ENCODE data around the gene KRTAP10-8.

KRTAP10-8 gene

GRCh38 chr21:44618909-44619308, 7.0 kb downstream of the KRTAP10-8 start:
- H3K4me1 ChIP-seq (ENCODE audit: control insufficient read depth, insufficient read depth, low read length), result no peaks in the 10 kb centered on the region
- TF ChIP-seq ZNF513 (tag by site-specific recombination; IDR thresholded peaks at IDR 0.05), result no peak
- TF ChIP-seq HOXD13 (CRISPR knock-in tag; IDR thresholded peaks at IDR 0.05; ENCODE audit: borderline replicate concordance), result no peak
- no peak overlapping the region for H3K4me3 ChIP-seq (ENCODE audit: low read depth, low read length)
- ChIA-PET CTCF (interaction anchor here (0.6 kb wide), 1 partner anchor 682 kb away, joined by 3 read pairs; no protein-coding TSS in a partner anchor), POLR2A (no interaction called here)
- no peaks in the 10 kb centered on the region for H3K36me3 ChIP-seq (ENCODE audit: control insufficient read depth in 2 of 2, insufficient read depth in 1 of 2, low read length in 2 of 2)
- H3K27ac ChIP-seq (ENCODE audit: extremely low read depth, low read depth, low read length), result no peak overlapping the region
- H3K9me3 ChIP-seq (ENCODE audit: control insufficient read depth, insufficient read depth, low read depth, low read length), result no peaks in the 10 kb centered on the region

GRCh38 chr21:44619886-44620285, 8.0 kb downstream of the KRTAP10-8 start:
- Histone ChIP-seq H3K36me3 (ENCODE audit: control insufficient read depth in 2 of 2, insufficient read depth in 1 of 2, low read length in 2 of 2) (no peaks in the 10 kb centered on the region), H3K9me3 (ENCODE audit: control insufficient read depth, insufficient read depth, low read depth, low read length) (no peaks in the 10 kb centered on the region), H3K27ac (ENCODE audit: extremely low read depth, low read depth, low read length) (no peak overlapping the region), H3K4me3 (ENCODE audit: low read depth, low read length) (no peak overlapping the region), H3K4me1 (ENCODE audit: control insufficient read depth, insufficient read depth, low read length) (no peaks in the 10 kb centered on the region)
- peak; percentile 74; the same call in 1 of the 2 replicates for TF ChIP-seq TRIM28 (IDR thresholded peaks at IDR 0.05; ENCODE audit: borderline replicate concordance, low read length)
- peak; percentile 64 for TF ChIP-seq SETDB1 (IDR thresholded peaks at IDR 0.05; ENCODE audit: insufficient read length, low read length)
- no peak for TF ChIP-seq ZNF449 (tag by site-specific recombination; IDR thresholded peaks at IDR 0.05)
- ChIA-PET POLR2A (no interaction called here), CTCF (no interaction called here)

- H3K4me1 ChIP-seq (ENCODE audit: control insufficient read depth, insufficient read depth, low read length), result no peaks in the 10 kb centered on the region
- no peaks in the 10 kb centered on the region for H3K9me3 ChIP-seq (ENCODE audit: control insufficient read depth, insufficient read depth, low read depth, low read length)
- POLR2A ChIA-PET, result no interaction called here
- no peaks in the 10 kb centered on the region for H3K36me3 ChIP-seq (ENCODE audit: control insufficient read depth in 2 of 2, insufficient read depth in 1 of 2, low read length in 2 of 2)
- CTCF ChIA-PET, result no interaction called here
- no peak overlapping the region for H3K4me3 ChIP-seq (ENCODE audit: low read depth, low read length)
- TF ChIP-seq SETDB1 (IDR thresholded peaks at IDR 0.05; ENCODE audit: insufficient read length, low read length), result peak; percentile 89
- TF ChIP-seq ZNF792 (tag by site-specific recombination; IDR thresholded peaks at IDR 0.05), result no peak
- no peak for TF ChIP-seq ZNF362 (tag by site-specific recombination; IDR thresholded peaks at IDR 0.05)
- TF ChIP-seq ZNF157 (tag by site-specific recombination; IDR thresholded peaks at IDR 0.05), result no peak
- TF ChIP-seq ZNF645 (tag by site-specific recombination; IDR thresholded peaks at IDR 0.05), result no peak
- no peak for TF ChIP-seq ZNF169 (tag by site-specific recombination; IDR thresholded peaks at IDR 0.05)
- TF ChIP-seq ZNF155 (tag by site-specific recombination; IDR thresholded peaks at IDR 0.05), result no peak
- TF ChIP-seq TRIM28 (IDR thresholded peaks at IDR 0.05; ENCODE audit: borderline replicate concordance, low read length), result peak; percentile 82; the same call in 1 of the 2 replicates
- no peak for TF ChIP-seq ZNF664 (tag by site-specific recombination; IDR thresholded peaks at IDR 0.05)
- TF ChIP-seq ZNF704 (tag by site-specific recombination; IDR thresholded peaks at IDR 0.05), result no peak
- no peak overlapping the region for H3K27ac ChIP-seq (ENCODE audit: extremely low read depth, low read depth, low read length)
Measured at GRCh38 chr21:44623575-44623974, 11.7 kb downstream of the KRTAP10-8 start.

Data from HEK293 (cell line).